SU-DHL-6 (cell line): ENCODE measurements around the gene MAP6D1.

Experiments
- H2AFZ ChIP-seq: fragments of 200-600 bp; sonication (generic); 2 replicates; pipeline ENCODE4 v1.6.1; 2014; ENCODE audit warnings: low read depth, mild to moderate bottlenecking, moderate library complexity, mixed read lengths, antibody characterized with exemption, low read length; ENCODE audit not compliant: severe bottlenecking
- H3F3A ChIP-seq: fragments of 200-600 bp; shearing (Covaris generic); 2 replicates; pipeline ENCODE4 v1.6.0; 2016; ENCODE audit warnings: antibody characterized with exemption, mild to moderate bottlenecking; ENCODE audit not compliant: insufficient read depth
- H3K27ac ChIP-seq: fragments of 200-600 bp; sonication (generic); 2 replicates; pipeline ENCODE4 v1.5.1; 2016; ENCODE audit warnings: low read depth, mild to moderate bottlenecking, low read length, moderate library complexity, mixed read lengths
- H3K27me3 ChIP-seq: fragments of 200-600 bp; sonication (generic), shearing (Covaris generic); 2 replicates; pipeline ENCODE4 v1.6.0; 2014; ENCODE audit warnings: mild to moderate bottlenecking, low read length
- H3K36me3 ChIP-seq: fragments of 200-600 bp; sonication (generic); 2 replicates; pipeline ENCODE4 v1.6.1; 2014; ENCODE audit warnings: mild to moderate bottlenecking, low read length, mixed read lengths
- H3K4me2 ChIP-seq: fragments of 300-600, 200-600 bp; shearing (Covaris generic), sonication (generic); 2 replicates; pipeline ENCODE4 v1.6.0; 2014; ENCODE audit warnings: low read length, low read depth, mild to moderate bottlenecking; ENCODE audit not compliant: poor library complexity, severe bottlenecking
- H3K4me3 ChIP-seq: fragments of 200-600 bp; sonication (generic); 2 replicates; pipeline ENCODE4 v1.5.1; 2014; ENCODE audit warnings: antibody characterized with exemption, low read length, mild to moderate bottlenecking, mixed read lengths; ENCODE audit not compliant: insufficient read depth, poor library complexity, severe bottlenecking
- H3K79me2 ChIP-seq: fragments of 200-600 bp; sonication (generic); 2 replicates; pipeline ENCODE4 v1.6.1; 2014; ENCODE audit warnings: mild to moderate bottlenecking, low read length, moderate library complexity; ENCODE audit not compliant: insufficient read depth
- H3K9ac ChIP-seq: fragments of 200-600 bp; sonication (generic); 2 replicates; pipeline ENCODE4 v1.7.0; 2014; ENCODE audit warnings: mild to moderate bottlenecking, low read length
- H3K9me2 ChIP-seq: fragments of 200-600 bp; sonication (generic); replicated peaks from 2 replicates; pipeline ENCODE4 v1.6.1; 2014; ENCODE audit warnings: low read length; ENCODE audit not compliant: insufficient read depth
- H3K9me3 ChIP-seq: fragments of 200-600 bp; sonication (generic); 2 replicates; pipeline ENCODE4 v1.6.1; 2014; ENCODE audit warnings: low read length, mixed read lengths; ENCODE audit not compliant: insufficient read depth
- H4K20me1 ChIP-seq: fragments of 200-600 bp; sonication (generic); 2 replicates; pipeline ENCODE4 v1.6.1; 2014; ENCODE audit warnings: low read depth, mild to moderate bottlenecking, antibody characterized with exemption, low read length, moderate library complexity, mixed read lengths
- CTCF ChIP-seq: fragments of 200-600 bp; sonication (generic); IDR thresholded peaks from one replicate; pipeline ENCODE4 v1.5.1; 2017; ENCODE audit warnings: antibody characterized with exemption, mild to moderate bottlenecking, low read length, moderate library complexity; ENCODE audit not compliant: insufficient read depth, poor library complexity, severe bottlenecking
- EZH2phosphoT487 ChIP-seq: fragments of 200-600 bp; sonication (generic), shearing (Covaris generic); conservative IDR thresholded peaks from 2 replicates; pipeline ENCODE4 v1.6.1; 2018; ENCODE audit warnings: mild to moderate bottlenecking, antibody characterized with exemption, low read length, moderate library complexity, mixed read lengths

MAP6D1 gene

GRCh38 chr3:183854318-183855035 lies 29.1 kb upstream of the MAP6D1 start:
- Histone ChIP-seq H3K9me3 (no peaks in the 10 kb centered on the region), H3K4me2 (no peak overlapping the region), H3K9ac (no peak overlapping the region), H3K79me2 (no peaks in the 10 kb centered on the region), H2AFZ (no peak overlapping the region), H3K4me3 (no peak overlapping the region), H3F3A (no peaks in the 10 kb centered on the region), H3K27me3 (no peaks in the 10 kb centered on the region), H3K36me3 (0 out of 2 replicates have a peak, but pooled peaks cover 6% of the 10 kb centered on the region), H3K9me2 (no peaks in the 10 kb centered on the region), H3K27ac (no peak overlapping the region), H4K20me1 (no peaks in the 10 kb centered on the region)
- TF ChIP-seq CTCF (no peak), EZH2phosphoT487 (no peak)

- Histone ChIP-seq H3F3A (no peaks in the 10 kb centered on the region), H3K4me3 (no peak overlapping the region), H3K36me3 (peaks cover 12% of the 10 kb centered on the region; the same call in 1 of the 2 replicates), H3K9ac (no peak overlapping the region), H3K9me2 (no peaks in the 10 kb centered on the region), H4K20me1 (no peaks in the 10 kb centered on the region), H3K9me3 (no peaks in the 10 kb centered on the region), H3K79me2 (no peaks in the 10 kb centered on the region), H3K4me2 (no peak overlapping the region), H3K27me3 (no peaks in the 10 kb centered on the region), H3K27ac (no peak overlapping the region), H2AFZ (no peak overlapping the region)
- TF ChIP-seq EZH2phosphoT487 (no peak), CTCF (no peak)
These were observed 20.4 kb upstream of the MAP6D1 start for GRCh38 chr3:183845608-183846288.

- Histone ChIP-seq H3K27me3 (no peaks in the 10 kb centered on the region), H2AFZ (no peak overlapping the region), H3K79me2 (no peaks in the 10 kb centered on the region), H3K9ac (no peak overlapping the region), H3K9me2 (no peaks in the 10 kb centered on the region), H3K27ac (no peak overlapping the region), H3K4me2 (no peak overlapping the region), H3K36me3 (peaks cover 15% of the 10 kb centered on the region; the same call in 1 of the 2 replicates), H3F3A (no peaks in the 10 kb centered on the region), H4K20me1 (no peaks in the 10 kb centered on the region), H3K4me3 (no peak overlapping the region), H3K9me3 (no peaks in the 10 kb centered on the region)
- TF ChIP-seq CTCF, result no peak
These were observed 19.7 kb upstream of the MAP6D1 start for GRCh38 chr3:183845090-183845489.
